Measurements from ENCODE around the gene ADCYAP1R1. TPM values are rescaled to one million over a fixed set of nuclear protein-coding genes. Genes with fewer than 3 reads are reported as not detected.

ADCYAP1R1 gene
- total RNA-seq, 2 donors from 2014 or later, result 1.4 to 2.5 TPM

GRCh38 chr7:31066516-31067130 lies 14.5 kb downstream of the ADCYAP1R1 start:
- Histone ChIP-seq H3K27ac (no peak overlapping the region), H3K36me3 (no peaks in the 10 kb centered on the region), H3K9me3 (no peaks in the 10 kb centered on the region), H3K27me3 (replicated peaks; ENCODE audit: insufficient read depth) (no peaks in the 10 kb centered on the region), H3K4me3 (no peak overlapping the region), H3K4me1 (ENCODE audit: control insufficient read depth in 1 of 2, low read depth in 2 of 2) (no peaks in the 10 kb centered on the region)
- no peak for TF ChIP-seq CTCF (IDR thresholded peaks at IDR 0.05)
- DNase-seq (ENCODE audit: low spot score), result no peak
- ATAC-seq (ENCODE audit: insufficient number of reproducible peaks, low FRiP score, low read depth), result no peak

- no peak overlapping the region for H3K27ac ChIP-seq
- no peaks in the 10 kb centered on the region for H3K9me3 ChIP-seq
- no peaks in the 10 kb centered on the region for H3K36me3 ChIP-seq
- H3K27me3 ChIP-seq (replicated peaks; ENCODE audit: insufficient read depth), result no peaks in the 10 kb centered on the region
- ATAC-seq (ENCODE audit: insufficient number of reproducible peaks, low FRiP score, low read depth) (no peak), DNase-seq (ENCODE audit: low spot score) (no peak)
- no peaks in the 10 kb centered on the region for H3K4me1 ChIP-seq (ENCODE audit: control insufficient read depth in 1 of 2, low read depth in 2 of 2)
- TF ChIP-seq CTCF (IDR thresholded peaks at IDR 0.05), result no peak
- no peak overlapping the region for H3K4me3 ChIP-seq
These were observed 15.4 kb downstream of the ADCYAP1R1 start for GRCh38 chr7:31067491-31067890.

- Histone ChIP-seq H3K27ac (no peak overlapping the region), H3K4me1 (ENCODE audit: control insufficient read depth in 1 of 2, low read depth in 2 of 2) (no peaks in the 10 kb centered on the region), H3K4me3 (no peak overlapping the region), H3K9me3 (no peaks in the 10 kb centered on the region), H3K36me3 (no peaks in the 10 kb centered on the region), H3K27me3 (replicated peaks; ENCODE audit: insufficient read depth) (no peaks in the 10 kb centered on the region)
- no peak for DNase-seq (ENCODE audit: low spot score)
- TF ChIP-seq CTCF (IDR thresholded peaks at IDR 0.05), result no peak
- no peak for ATAC-seq (ENCODE audit: insufficient number of reproducible peaks, low FRiP score, low read depth)
These were observed 16.0 kb downstream of the ADCYAP1R1 start for GRCh38 chr7:31068006-31068675.

GRCh38 chr7:31069860-31070555 lies 17.9 kb downstream of the ADCYAP1R1 start:
- TF ChIP-seq CTCF (IDR thresholded peaks at IDR 0.05), result no peak
- H3K4me1 ChIP-seq (ENCODE audit: control insufficient read depth in 1 of 2, low read depth in 2 of 2), result no peaks in the 10 kb centered on the region
- no peak overlapping the region for H3K4me3 ChIP-seq
- H3K27ac ChIP-seq, result no peak overlapping the region
- H3K27me3 ChIP-seq (replicated peaks; ENCODE audit: insufficient read depth), result no peaks in the 10 kb centered on the region
- H3K9me3 ChIP-seq, result no peaks in the 10 kb centered on the region
- DNase-seq (ENCODE audit: low spot score) (no peak), ATAC-seq (ENCODE audit: insufficient number of reproducible peaks, low FRiP score, low read depth) (no peak)
- H3K36me3 ChIP-seq, result no peaks in the 10 kb centered on the region

- Histone ChIP-seq H3K9me3 (no peaks in the 10 kb centered on the region), H3K27ac (no peak overlapping the region), H3K4me1 (ENCODE audit: control insufficient read depth in 1 of 2, low read depth in 2 of 2) (no peaks in the 10 kb centered on the region), H3K27me3 (replicated peaks; ENCODE audit: insufficient read depth) (no peaks in the 10 kb centered on the region), H3K36me3 (no peaks in the 10 kb centered on the region), H3K4me3 (no peak overlapping the region)
- ATAC-seq (ENCODE audit: insufficient number of reproducible peaks, low FRiP score, low read depth), result no peak
- no peak for TF ChIP-seq CTCF (IDR thresholded peaks at IDR 0.05)
- DNase-seq (ENCODE audit: low spot score), result no peak
These were observed 19.0 kb downstream of the ADCYAP1R1 start for GRCh38 chr7:31070991-31071644.

All from thoracic aorta (tissue), 2 donors.